A204.1 (cell line): ENCODE measurements around the gene TDRD10.
"Not testable (repeated sequence)": the region's sequence is repeated elsewhere in the genome, so short reads cannot be mapped to it uniquely, and the experiment has no call there.

Source experiments
- FAIRE-seq: peaks from 2 replicates; lab custom pipeline; 2012; peaks lifted over from hg19 to GRCh38; lab: Jason Lieb, UNC

TDRD10 gene

DNA sequence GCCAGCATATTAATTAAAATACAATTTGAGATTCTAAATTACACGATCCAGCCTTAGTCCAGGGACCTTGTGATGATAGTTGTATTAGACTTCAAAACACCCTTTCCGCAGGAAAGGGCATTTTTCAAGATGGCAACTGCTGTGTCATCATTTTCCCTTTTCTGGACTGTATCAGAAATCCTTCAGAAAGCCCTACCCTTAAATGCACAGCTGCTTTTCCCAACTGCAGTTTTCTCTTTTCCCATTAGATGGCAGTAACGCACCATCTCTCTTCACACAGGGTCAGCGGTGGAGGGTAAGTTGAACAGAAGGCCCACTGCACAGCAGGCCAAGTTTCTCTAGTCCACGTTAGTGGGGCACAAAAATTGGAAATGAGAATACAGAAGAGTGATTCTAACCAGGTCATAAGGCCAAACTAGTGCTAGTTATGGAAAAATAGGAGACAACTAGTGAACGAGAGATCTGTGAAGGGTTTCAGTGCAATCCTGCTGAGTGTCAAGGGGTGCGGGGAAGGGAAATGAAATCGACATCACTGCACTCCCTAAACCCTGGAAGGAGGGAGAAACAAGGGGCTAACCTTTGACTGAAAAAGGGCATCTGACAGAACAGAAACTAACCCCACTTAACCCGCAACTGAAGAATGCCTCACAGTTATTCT, 22.1 kb upstream of the TDRD10 start:
- peak; percentile 91 for FAIRE-seq

DNA sequence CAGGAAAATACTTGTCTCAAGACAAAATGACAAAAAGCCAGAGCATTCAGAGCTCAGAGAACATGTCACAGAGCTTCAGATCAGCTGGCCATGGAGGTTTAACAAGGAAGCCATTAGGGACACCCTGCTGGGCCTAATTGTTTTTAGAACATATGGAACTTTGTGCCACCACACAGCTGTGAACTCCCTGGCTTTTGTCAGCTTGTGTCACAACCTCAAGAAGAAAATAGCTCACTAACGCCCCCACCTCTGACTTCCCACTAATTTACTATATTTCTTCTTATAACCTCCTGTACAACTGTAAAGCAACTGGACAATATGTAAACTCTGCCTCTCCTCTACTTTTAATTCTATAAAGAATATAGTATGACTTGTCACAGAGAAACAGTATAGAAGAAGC, 21.0 kb upstream of the TDRD10 start:
- no peak for FAIRE-seq

DNA sequence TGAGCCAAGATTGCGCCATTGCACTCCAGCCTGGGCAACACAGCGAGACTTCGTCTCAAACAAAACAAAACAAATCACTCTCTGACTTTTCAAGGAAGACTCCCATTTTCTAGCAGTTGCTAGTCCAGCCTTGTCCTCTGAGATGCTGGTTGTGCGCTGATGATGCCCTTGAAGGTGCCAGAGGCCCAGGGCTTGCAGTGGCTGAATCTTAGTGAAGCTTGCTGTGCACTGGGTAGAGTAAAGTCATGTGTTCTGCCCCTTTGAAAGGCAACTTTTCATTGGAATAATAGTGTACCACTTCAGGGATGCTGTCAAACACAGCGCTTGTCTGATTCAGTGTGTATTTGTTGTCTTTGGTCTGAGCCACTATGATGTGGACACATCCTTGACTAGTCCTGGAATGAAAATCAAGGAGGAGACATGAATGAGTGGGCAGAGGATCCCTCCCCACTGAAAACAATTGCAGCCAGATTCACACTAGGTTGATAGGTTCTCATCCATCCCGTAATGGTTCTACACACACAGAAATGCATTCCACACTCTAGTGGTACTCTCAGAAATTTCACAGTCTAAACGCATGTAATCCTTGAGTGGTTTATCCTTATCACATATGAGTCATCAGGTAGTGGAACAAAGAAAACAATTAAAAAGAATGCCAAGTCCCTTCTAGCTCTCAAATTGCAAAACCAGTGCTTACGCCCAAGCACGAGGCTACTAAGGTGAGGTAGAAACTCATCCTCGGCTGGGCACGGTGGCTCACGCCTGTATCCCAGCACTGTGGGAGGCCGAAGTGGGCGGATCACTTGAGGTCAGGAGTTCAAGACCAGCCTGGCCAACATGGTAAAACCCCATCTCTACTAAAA, 17.8 kb upstream of the TDRD10 start:
- no peak for FAIRE-seq

DNA sequence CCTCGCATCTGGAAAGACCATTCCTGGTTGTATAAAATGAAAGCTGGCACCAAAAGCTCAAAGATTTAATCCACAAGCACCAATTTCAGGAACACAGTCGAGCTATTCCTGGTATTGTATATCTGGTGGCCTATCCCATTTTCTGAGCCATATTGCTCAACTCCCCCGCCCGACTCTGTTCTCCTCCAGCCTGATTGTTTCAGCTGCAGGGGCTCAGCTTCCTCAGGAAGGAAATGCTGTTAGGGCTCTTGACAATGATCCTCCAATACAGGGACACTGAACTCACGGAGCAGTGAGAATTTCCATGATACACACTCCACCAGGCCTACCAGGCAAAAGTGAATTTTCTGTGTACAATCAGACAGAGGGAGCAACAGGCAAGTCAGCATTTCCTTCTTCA, 16.9 kb upstream of the TDRD10 start:
- no peak for FAIRE-seq

DNA sequence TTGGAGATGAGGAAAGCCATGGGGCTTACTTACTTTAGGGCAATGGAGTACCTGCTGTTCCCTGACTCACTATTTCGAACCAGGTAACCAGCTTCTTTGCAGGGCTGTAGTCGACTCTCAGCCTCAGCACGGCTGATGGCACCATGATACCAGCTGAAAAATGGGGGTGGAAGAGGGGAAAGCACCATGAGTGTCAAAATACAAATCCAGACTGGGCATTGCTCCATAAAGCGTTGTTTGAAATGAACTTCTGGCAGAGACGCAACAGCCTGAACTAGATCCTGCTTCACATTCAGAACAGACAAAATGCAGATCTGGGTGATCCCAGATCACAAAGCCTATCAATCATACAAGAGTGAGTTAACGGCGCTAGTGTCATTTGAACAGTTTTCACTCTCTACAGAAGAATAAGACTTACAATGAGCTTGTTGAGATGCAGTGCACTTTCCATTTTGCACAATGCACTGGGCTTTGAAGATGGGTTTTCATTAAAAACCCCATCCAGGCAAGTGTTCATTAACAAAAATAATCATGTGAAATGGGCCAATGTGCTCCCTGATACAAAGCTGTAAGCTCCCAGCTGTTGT, 16.0 kb upstream of the TDRD10 start:
- no peak for FAIRE-seq

- not testable (repeated sequence) for FAIRE-seq
Observed at GRCh38 chr1:154486756-154487155, 15.3 kb upstream of the TDRD10 start.

DNA sequence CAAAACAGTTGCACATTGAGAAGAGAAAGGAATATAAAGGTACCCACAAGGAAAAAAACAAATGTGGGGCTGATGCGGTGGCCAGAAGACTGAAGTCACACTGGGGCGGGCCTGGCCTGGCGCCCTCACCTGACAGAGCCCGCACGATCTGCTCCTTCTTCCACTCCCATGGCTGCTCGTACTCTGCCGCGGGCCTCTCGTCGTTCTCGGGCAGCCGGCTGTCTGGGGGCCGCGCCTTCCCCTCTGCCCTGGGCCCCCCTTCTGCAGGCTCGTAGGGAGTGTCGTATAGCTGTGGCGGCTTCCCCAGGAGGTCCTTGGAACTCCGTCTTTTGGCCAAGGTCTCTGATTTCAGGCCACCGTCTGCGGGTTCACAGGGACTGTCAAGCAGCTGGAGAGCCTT, 13.1 kb upstream of the TDRD10 start:
- FAIRE-seq: no peak

DNA sequence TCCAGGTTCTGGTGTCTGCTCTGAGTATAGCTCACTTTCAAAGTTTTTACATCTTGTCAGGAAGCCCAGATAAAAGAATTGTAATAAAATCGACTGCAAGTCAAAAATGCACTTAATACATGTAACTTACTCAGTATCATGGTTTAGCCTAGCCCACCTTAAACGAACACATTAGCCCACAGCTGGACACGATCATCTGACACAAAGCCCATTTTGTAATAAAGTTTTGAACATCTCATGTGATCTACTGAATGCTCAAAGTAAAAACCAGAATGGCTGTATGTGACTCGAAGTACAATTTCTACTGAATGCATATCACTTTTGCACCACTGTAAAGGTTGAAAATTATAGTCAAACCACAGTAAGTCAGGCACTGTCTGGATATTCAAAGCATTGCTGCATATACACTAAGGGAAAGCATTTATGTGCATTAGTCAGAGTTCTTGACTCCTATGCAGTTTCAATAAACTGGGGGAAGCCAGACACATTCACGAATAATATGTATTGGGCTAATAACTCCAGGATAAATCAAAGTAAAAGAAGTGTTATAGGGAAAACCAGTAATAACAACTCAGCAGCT, 12.2 kb upstream of the TDRD10 start:
- FAIRE-seq: no peak

DNA sequence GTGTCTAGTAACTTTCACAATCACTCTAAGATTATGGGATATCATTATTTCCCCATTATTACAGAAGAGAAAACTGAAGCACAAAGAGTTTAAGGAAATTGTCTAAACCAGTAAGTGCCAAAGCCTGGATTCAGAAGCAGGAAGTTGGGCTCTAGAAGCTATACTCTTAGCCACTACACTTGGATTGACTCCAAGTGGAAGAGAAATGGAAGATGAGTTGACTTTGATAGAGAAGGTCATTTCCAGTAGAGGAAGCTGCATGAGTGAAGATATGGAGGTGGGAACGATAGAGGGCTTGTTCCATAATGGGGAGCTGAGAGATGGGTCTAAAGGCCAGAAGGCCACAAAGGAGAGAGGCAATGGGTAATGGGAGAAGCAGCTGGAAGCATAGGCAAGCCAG, 11.7 kb upstream of the TDRD10 start:
- FAIRE-seq: no peak

GRCh38 chr1:154492115-154492514, 9.9 kb upstream of the TDRD10 start:
- FAIRE-seq: no peak

GRCh38 chr1:154493276-154493675, 8.7 kb upstream of the TDRD10 start:
- no peak for FAIRE-seq

GRCh38 chr1:154495496-154496273, 6.3 kb upstream of the TDRD10 start:
- FAIRE-seq: no peak

- no peak for FAIRE-seq
Observed at GRCh38 chr1:154496383-154496782, 5.6 kb upstream of the TDRD10 start.

- no peak for FAIRE-seq
Observed at GRCh38 chr1:154497026-154497806, 4.8 kb upstream of the TDRD10 start.

DNA sequence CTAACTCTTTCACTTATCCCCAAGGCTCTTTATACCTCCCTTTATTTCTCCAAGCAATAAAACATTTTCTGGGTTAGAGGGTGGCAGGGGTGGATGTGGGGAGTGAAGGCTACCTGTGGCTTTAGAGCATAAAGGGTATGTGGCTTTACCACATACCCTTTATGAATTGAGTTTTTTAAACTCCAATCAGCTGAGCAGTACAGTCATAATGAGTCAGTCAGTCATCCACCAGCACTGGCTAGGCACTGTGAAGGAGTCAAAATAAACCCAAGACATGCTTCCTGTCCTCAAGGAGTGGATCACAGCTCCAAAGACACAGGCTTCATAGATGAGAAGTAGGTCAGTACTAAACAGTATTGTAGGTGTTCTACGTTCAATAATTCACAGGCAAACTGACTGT, 2.6 kb upstream of the TDRD10 start:
- no peak for FAIRE-seq

GRCh38 chr1:154500533-154500932, 1.5 kb upstream of the TDRD10 start:
- no peak for FAIRE-seq

GRCh38 chr1:154501423-154502065, 475 bp upstream of the TDRD10 start:
- FAIRE-seq: no peak

GRCh38 chr1:154502744-154503115, 711 bp downstream of the TDRD10 start:
- FAIRE-seq: no peak

GRCh38 chr1:154503898-154504297, 1.9 kb downstream of the TDRD10 start:
- no peak for FAIRE-seq

GRCh38 chr1:154512760-154513159, 10.7 kb downstream of the TDRD10 start:
- FAIRE-seq: no peak

DNA sequence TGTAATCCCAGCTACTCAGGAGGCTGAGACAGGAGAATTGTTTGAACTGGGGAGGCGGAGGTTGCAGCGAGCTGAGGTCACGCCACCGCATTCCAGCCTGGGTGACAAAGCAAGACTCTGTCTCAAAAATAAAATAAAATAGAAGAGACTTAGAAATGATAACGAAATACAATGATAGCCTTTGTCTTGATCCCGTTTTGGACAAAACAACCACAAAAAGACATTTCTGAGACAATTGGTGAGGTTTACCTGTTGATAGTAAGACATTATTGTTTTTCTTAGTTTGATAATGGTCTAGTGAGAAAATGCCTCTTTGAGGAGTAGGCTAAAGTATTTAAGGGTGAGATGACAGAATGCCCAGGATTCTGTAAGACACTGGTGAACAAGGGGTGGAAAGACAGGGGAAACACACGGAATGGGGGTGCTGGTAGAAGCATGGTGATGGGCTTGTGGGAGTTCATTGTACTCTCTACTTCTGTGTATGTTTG, 12.1 kb downstream of the TDRD10 start:
- no peak for FAIRE-seq
